ENCODE measurements around the gene SAMD4A. TPM values are rescaled to one million over a fixed set of nuclear protein-coding genes. Genes with fewer than 3 reads are reported as not detected.
"Not testable (repeated sequence)": the region's sequence is repeated elsewhere in the genome, so short reads cannot be mapped to it uniquely, and the experiment has no call there.

Gene SAMD4A
- total and polyA plus RNA-seq, 8 donors: 2.5 to 67.4 (median 15.9) TPM

GRCh38 chr14:54747616-54748015 is 180.7 kb downstream of the SAMD4A start:
- intact Hi-C loops (cut with DNase I; ENCODE audit: low total_unique reads): no loop called here
- no peak overlapping the region for H3K27ac ChIP-seq
- H3K36me3 ChIP-seq: peaks cover 0 to 18% (median 16%) of the 10 kb centered on the region in 4 donors
- 82 to 97% (median 92%) methylated on average over 1 of the region's 1 CpG for WGBS, 5 donors
- no peaks in the 10 kb centered on the region for H3K9me3 ChIP-seq
- no peak for TF ChIP-seq POLR2AphosphoS5 (IDR thresholded peaks at IDR 0.05)
- TF ChIP-seq CTCF (IDR thresholded peaks at IDR 0.05): no peak
- no peak for TF ChIP-seq EP300 (IDR thresholded peaks at IDR 0.05)
- TF ChIP-seq POLR2A (IDR thresholded peaks at IDR 0.05): no peak
- peaks cover 0 to 16% (median 6%) of the 10 kb centered on the region in 4 donors for H3K4me1 ChIP-seq
- no peak overlapping the region for H3K4me3 ChIP-seq
- no peaks in the 10 kb centered on the region for H3K27me3 ChIP-seq
- no peak for DNase-seq

DNA sequence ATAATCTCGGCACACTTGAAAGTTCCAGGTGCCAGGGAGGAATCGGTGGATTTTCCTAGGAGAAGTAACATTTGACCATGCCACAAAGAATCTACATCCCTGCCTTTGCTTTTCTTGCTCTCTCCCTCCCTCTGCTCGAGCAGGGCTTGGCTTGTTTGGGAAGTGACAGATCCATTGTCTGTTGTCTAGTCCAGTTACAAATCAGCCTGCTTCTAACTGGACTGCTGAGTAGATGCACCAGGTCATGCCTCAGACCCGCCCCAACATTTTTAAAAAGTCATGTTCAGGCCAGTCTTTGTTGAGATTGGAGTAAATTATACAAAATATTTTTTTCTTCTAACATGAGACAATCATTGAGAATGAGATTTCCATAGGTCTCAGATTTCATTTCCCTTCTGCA is 182.3 kb downstream of the SAMD4A start:
- TF ChIP-seq POLR2A (IDR thresholded peaks at IDR 0.05) (no peak), EP300 (IDR thresholded peaks at IDR 0.05) (no peak), CTCF (IDR thresholded peaks at IDR 0.05) (no peak), POLR2AphosphoS5 (IDR thresholded peaks at IDR 0.05) (no peak)
- Histone ChIP-seq H3K27ac (no peak overlapping the region), H3K4me1 (peaks cover 0 to 16% (median 6%) of the 10 kb centered on the region in 4 donors), H3K9me3 (no peaks in the 10 kb centered on the region), H3K36me3 (peaks cover 0 to 24% (median 20%) of the 10 kb centered on the region in 4 donors), H3K4me3 (no peak overlapping the region), H3K27me3 (no peaks in the 10 kb centered on the region)
- no peak for DNase-seq
- 79 to 92% (median 86%) methylated on average over 4 of the region's 4 CpGs for WGBS, 5 donors
- intact Hi-C loops (cut with DNase I; ENCODE audit: low total_unique reads): no loop called here

DNA sequence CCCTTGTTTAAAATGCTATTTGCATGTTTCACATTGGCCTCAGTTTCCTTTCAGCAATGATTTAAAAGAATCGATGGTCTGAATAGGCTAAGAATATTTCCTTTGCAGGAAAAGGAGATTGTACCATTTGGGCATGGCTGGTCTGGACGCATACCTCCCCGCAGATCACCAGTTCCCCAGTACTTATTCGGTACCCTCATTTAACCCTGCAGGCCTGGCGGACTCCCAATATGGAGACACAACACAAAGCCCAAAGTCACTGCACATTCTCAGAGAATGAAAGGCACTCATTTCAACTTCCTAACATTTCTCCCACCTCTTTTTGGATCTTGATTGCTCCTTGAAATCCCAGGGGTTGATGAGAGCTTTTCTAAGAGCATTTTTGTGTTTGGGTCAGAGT is 182.8 kb downstream of the SAMD4A start:
- Histone ChIP-seq H3K4me3 (no peak overlapping the region), H3K36me3 (peaks cover 0 to 29% (median 24%) of the 10 kb centered on the region in 4 donors), H3K27me3 (no peaks in the 10 kb centered on the region), H3K9me3 (no peaks in the 10 kb centered on the region), H3K4me1 (peaks cover 0 to 16% (median 6%) of the 10 kb centered on the region in 4 donors), H3K27ac (no peak overlapping the region)
- TF ChIP-seq POLR2A (IDR thresholded peaks at IDR 0.05): no peak
- no peak for TF ChIP-seq CTCF (IDR thresholded peaks at IDR 0.05)
- TF ChIP-seq EP300 (IDR thresholded peaks at IDR 0.05): no peak
- no peak for TF ChIP-seq POLR2AphosphoS5 (IDR thresholded peaks at IDR 0.05)
- intact Hi-C loops (cut with DNase I; ENCODE audit: low total_unique reads): no loop called here
- WGBS, 5 donors: 87 to 93% (median 93%) methylated on average over 5 of the region's 5 CpGs
- DNase-seq: no peak

- H3K9me3 ChIP-seq; DNase-seq; H3K27ac ChIP-seq; intact Hi-C loops (cut with DNase I; ENCODE audit: low total_unique reads); H3K27me3 ChIP-seq; H3K4me3 ChIP-seq: not testable (repeated sequence)
- Histone ChIP-seq H3K4me1 (peaks cover 0 to 10% (median 0%) of the 10 kb centered on the region in 4 donors), H3K36me3 (peaks cover 0 to 34% (median 28%) of the 10 kb centered on the region in 4 donors)
- 90 to 92% (median 91%) methylated on average over 9 of the region's 9 CpGs for WGBS, 5 donors
Observed at GRCh38 chr14:54752611-54753010, 185.7 kb downstream of the SAMD4A start.

DNA sequence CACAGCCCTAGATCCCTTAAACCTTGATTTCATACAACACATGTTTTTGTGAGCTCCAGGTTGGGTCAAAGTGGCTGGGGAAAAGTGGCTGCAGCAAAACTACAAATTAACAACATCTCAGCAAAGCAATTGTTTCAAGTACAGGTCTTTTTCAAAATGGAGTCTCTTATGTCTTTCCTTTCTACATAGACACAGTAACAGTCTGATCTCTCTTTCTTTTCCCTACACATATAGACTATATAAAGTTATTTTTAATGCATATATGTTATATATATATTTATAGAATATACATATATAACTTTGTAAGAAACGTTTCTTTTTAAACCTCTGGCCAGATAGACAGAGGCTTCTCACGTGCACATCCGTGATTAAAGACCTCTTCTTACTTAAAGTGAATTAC is 186.5 kb downstream of the SAMD4A start:
- H3K27me3 ChIP-seq; DNase-seq; intact Hi-C loops (cut with DNase I; ENCODE audit: low total_unique reads); H3K27ac ChIP-seq; H3K9me3 ChIP-seq; H3K4me3 ChIP-seq: not testable (repeated sequence)
- 86 to 93% (median 90%) methylated on average over 3 of the region's 3 CpGs for WGBS, 5 donors
- Histone ChIP-seq H3K36me3 (peaks cover 0 to 34% (median 28%) of the 10 kb centered on the region in 4 donors), H3K4me1 (peaks cover 0 to 15% (median 0%) of the 10 kb centered on the region in 4 donors)

Measured in stomach (tissue), 9 donors.